GDM1 (cell line): ENCODE results near the gene PLCD1.

Experiments
- DNase-seq: peaks from one replicate; lab custom pipeline; 2025; lab: John Stamatoyannopoulos, UW

PLCD1 gene

GRCh38 chr3:38016847-38017444 is 12.5 kb downstream of the PLCD1 start:
- DNase-seq, result no peak

- DNase-seq, result no peak
Measured at GRCh38 chr3:38016410-38016809, 13.0 kb downstream of the PLCD1 start.

GRCh38 chr3:38015984-38016383 is 13.5 kb downstream of the PLCD1 start:
- no peak for DNase-seq

GRCh38 chr3:38015485-38015884 is 14.0 kb downstream of the PLCD1 start:
- no peak for DNase-seq

- DNase-seq, result no peak
Measured at GRCh38 chr3:38011111-38011510, 18.3 kb downstream of the PLCD1 start.

- DNase-seq, result no peak
Measured at GRCh38 chr3:38009807-38010591, 19.4 kb downstream of the PLCD1 start.

- DNase-seq, result no peak
Measured at GRCh38 chr3:38008971-38009580, 20.4 kb downstream of the PLCD1 start.

- DNase-seq, result no peak
Measured at GRCh38 chr3:38008191-38008701, 21.2 kb downstream of the PLCD1 start.

GRCh38 chr3:38007754-38008090 is 21.7 kb downstream of the PLCD1 start:
- no peak for DNase-seq

GRCh38 chr3:38006445-38006995 is 22.9 kb downstream of the PLCD1 start:
- no peak for DNase-seq

- DNase-seq, result no peak
Measured at GRCh38 chr3:38006031-38006430, 23.4 kb downstream of the PLCD1 start.

GRCh38 chr3:38005076-38006020 is 24.1 kb downstream of the PLCD1 start:
- no peak for DNase-seq

GRCh38 chr3:38004415-38005075 is 24.9 kb downstream of the PLCD1 start:
- DNase-seq, result peak; percentile 39

- no peak for DNase-seq
Measured at GRCh38 chr3:38003817-38004414, 25.5 kb downstream of the PLCD1 start.

GRCh38 chr3:38003371-38003816 is 26.0 kb downstream of the PLCD1 start:
- DNase-seq, result peak; percentile 34

- DNase-seq, result no peak
Measured at GRCh38 chr3:38002940-38003339, 26.5 kb downstream of the PLCD1 start.

GRCh38 chr3:38002291-38002876 is 27.1 kb downstream of the PLCD1 start:
- DNase-seq, result no peak

- no peak for DNase-seq
Measured at GRCh38 chr3:38001456-38002081, 27.9 kb downstream of the PLCD1 start.

- DNase-seq, result no peak
Measured at GRCh38 chr3:38000965-38001455, 28.4 kb downstream of the PLCD1 start.
